ENCODE measurements around the gene LDLRAP1. TPM values are rescaled to one million over a fixed set of nuclear protein-coding genes. Genes with fewer than 3 reads are reported as not detected.
"Not testable (repeated sequence)": the region's sequence is repeated elsewhere in the genome, so short reads cannot be mapped to it uniquely, and the experiment has no call there.

LDLRAP1 gene
- total and polyA plus RNA-seq, 9 donors, result 9.1 to 17.4 (median 13.1) TPM

GRCh38 chr1:25599969-25600610 lies 56.7 kb downstream of the LDLRAP1 start:
- DNase-seq, result no peak
- 82 to 86% (median 85%) methylated on average over 7 of the region's 7 CpGs for WGBS, 3 donors
- Histone ChIP-seq H3K36me3 (no peaks in the 10 kb centered on the region), H3K27ac (no peak overlapping the region), H3K27me3 (no peaks in the 10 kb centered on the region), H3K4me3 (no peak overlapping the region), H3K4me1 (ENCODE audit: insufficient read depth) (no peaks in the 10 kb centered on the region), H3K9me3 (no peaks in the 10 kb centered on the region)
- intact Hi-C loops (cut with DNase I), result no loop called here
- TF ChIP-seq EP300 (IDR thresholded peaks at IDR 0.05), result no peak
- TF ChIP-seq, protein P1, sequence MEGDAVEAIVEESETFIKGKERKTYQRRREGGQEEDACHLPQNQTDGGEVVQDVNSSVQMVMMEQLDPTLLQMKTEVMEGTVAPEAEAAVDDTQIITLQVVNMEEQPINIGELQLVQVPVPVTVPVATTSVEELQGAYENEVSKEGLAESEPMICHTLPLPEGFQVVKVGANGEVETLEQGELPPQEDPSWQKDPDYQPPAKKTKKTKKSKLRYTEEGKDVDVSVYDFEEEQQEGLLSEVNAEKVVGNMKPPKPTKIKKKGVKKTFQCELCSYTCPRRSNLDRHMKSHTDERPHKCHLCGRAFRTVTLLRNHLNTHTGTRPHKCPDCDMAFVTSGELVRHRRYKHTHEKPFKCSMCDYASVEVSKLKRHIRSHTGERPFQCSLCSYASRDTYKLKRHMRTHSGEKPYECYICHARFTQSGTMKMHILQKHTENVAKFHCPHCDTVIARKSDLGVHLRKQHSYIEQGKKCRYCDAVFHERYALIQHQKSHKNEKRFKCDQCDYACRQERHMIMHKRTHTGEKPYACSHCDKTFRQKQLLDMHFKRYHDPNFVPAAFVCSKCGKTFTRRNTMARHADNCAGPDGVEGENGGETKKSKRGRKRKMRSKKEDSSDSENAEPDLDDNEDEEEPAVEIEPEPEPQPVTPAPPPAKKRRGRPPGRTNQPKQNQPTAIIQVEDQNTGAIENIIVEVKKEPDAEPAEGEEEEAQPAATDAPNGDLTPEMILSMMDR (IDR thresholded peaks at IDR 0.05), result no peak
- TF ChIP-seq POLR2A (IDR thresholded peaks at IDR 0.05), result no peak

GRCh38 chr1:25600971-25601699 lies 57.7 kb downstream of the LDLRAP1 start:
- H3K27me3 ChIP-seq; H3K9me3 ChIP-seq; H3K36me3 ChIP-seq; H3K4me1 ChIP-seq (ENCODE audit: insufficient read depth); H3K4me3 ChIP-seq; DNase-seq; intact Hi-C loops (cut with DNase I); H3K27ac ChIP-seq: not testable (repeated sequence)
- 87 to 91% (median 90%) methylated on average over 5 of the region's 5 CpGs for WGBS, 3 donors

GRCh38 chr1:25603779-25604538 lies 60.6 kb downstream of the LDLRAP1 start:
- H3K4me3 ChIP-seq; DNase-seq; H3K9me3 ChIP-seq; H3K27ac ChIP-seq; H3K4me1 ChIP-seq (ENCODE audit: insufficient read depth); H3K36me3 ChIP-seq; intact Hi-C loops (cut with DNase I); H3K27me3 ChIP-seq: not testable (repeated sequence)
- WGBS, 3 donors, result 91 to 96% methylated on average over 5 to 42 of the region's 55 CpGs; no CpG with 5 or more reads in 1 of the 3 donors

DNA sequence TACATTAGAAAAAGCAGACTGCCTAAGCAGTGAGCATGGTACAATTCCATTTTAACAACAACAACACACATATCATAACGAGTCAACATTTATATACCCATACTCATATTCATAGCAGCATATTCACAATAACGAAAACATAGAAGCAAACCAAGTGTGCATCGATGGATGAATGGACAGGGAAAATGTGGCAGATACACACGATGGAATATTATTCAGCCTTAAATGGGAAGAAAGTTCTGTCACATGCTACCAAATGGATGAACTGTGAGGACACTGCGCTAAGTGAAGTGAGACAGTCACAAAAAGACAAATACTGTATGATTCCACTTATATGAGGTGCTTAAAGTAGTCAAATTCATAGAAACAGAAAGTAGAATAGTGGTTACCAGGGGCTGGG lies 63.7 kb downstream of the LDLRAP1 start:
- Histone ChIP-seq H3K4me1 (ENCODE audit: insufficient read depth) (no peaks in the 10 kb centered on the region), H3K27me3 (no peaks in the 10 kb centered on the region), H3K36me3 (no peaks in the 10 kb centered on the region), H3K9me3 (no peaks in the 10 kb centered on the region), H3K27ac (no peak overlapping the region), H3K4me3 (no peak overlapping the region)
- TF ChIP-seq POLR2A (IDR thresholded peaks at IDR 0.05), result no peak
- TF ChIP-seq EP300 (IDR thresholded peaks at IDR 0.05), result no peak
- TF ChIP-seq, protein P1 (IDR thresholded peaks at IDR 0.05), result no peak
- DNase-seq, result no peak
- intact Hi-C loops (cut with DNase I), result loop anchor here in 2 of 4 donors (5.0 kb wide), 2 partner anchors 190 to 200 kb away; no protein-coding TSS in a partner anchor
- 91 to 93% (median 92%) methylated on average over 5 of the region's 5 CpGs for WGBS, 3 donors

GRCh38 chr1:25608488-25609178 lies 65.2 kb downstream of the LDLRAP1 start:
- H3K9me3 ChIP-seq, result no peaks in the 10 kb centered on the region
- no peak overlapping the region for H3K27ac ChIP-seq
- TF ChIP-seq, protein P1 (IDR thresholded peaks at IDR 0.05), result peak; percentile 74 to 96 (median 88)
- no peak for TF ChIP-seq EP300 (IDR thresholded peaks at IDR 0.05)
- H3K4me3 ChIP-seq, result no peak overlapping the region
- no peaks in the 10 kb centered on the region for H3K36me3 ChIP-seq
- WGBS, 3 donors, result 16 to 20% (median 17%) methylated on average over 15 of the region's 15 CpGs
- DNase-seq, result peak; percentile 77 to 90 (median 88)
- no peaks in the 10 kb centered on the region for H3K4me1 ChIP-seq (ENCODE audit: insufficient read depth)
- intact Hi-C loops (cut with DNase I), result loop anchor here (1.0 to 5.0 kb wide), 4 partner anchors 188 to 199 kb away; no protein-coding TSS in a partner anchor
- no peaks in the 10 kb centered on the region for H3K27me3 ChIP-seq
